Measurements from ENCODE around the gene VASH1. TPM values are rescaled to one million over a fixed set of nuclear protein-coding genes. Genes with fewer than 3 reads are reported as not detected.

The VASH1 gene
- total and polyA plus RNA-seq, 2 of the 13 experiments (the other 11 are each of a cell fraction or from before 2014, with no cell fraction given): 0.11 to 0.24 TPM

DNA sequence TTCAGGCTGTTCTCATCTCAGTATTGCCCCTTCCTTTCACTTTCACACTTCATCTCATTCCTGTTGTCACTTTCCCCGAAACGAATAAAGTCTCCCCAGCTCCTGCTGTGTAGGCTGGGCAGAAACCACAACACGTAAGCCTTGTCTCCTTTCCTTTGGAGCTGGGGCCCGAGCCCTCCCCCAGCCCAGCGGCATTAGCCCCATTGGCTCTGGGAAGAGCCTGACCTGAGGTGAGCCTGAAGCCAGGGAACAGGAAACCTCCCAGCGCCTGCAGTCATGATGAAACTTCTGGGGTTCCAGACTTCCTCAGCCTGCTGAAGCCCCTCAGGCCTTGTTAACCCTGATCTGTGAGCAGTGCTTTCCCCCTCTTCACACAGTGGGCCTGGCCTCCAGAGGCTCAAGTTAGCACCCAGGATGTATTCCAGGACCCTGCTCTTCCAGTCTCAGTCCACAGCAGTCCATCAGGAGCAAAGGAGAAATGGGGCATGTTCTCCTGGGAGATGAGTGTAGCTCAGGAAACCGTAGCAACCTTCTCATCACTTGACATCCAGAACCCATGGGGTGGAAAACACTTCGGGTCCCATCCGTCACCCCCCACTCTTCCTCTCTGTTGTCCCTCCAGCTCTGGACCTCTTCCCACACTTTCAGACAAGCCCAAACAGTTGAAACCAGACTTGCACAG, 21.8 kb downstream of the VASH1 start:
- intact Hi-C loops (cut with micrococcal nuclease; ENCODE audit: unreplicated experiment): no loop called here
- POLR2A ChIA-PET: no interaction called here

More for the DNA sequence above, 21.8 kb downstream of the VASH1 start:
- no peak for FAIRE-seq
- no peak overlapping the region for H2AFZ ChIP-seq (ENCODE audit: low read length)
- WGBS (ENCODE audit: low lambda C conversion rate): 92% methylated on average over 7 of the region's 9 CpGs
- no peak overlapping the region for H3K27ac ChIP-seq (ENCODE audit: extremely low read length, insufficient read depth, low read length)
- H3K9ac ChIP-seq (ENCODE audit: insufficient read depth, low read depth, low read length): no peak overlapping the region
- no TSS peak for BruUV-seq (replicated peaks)
- no peaks in the 10 kb centered on the region for H3K9me3 ChIP-seq (ENCODE audit: low read length)
- in situ Hi-C loops (cut with HindIII; ENCODE audit: extremely low pct_ligation_motif_present, low pct_unique_long_range_greater_than_20kb): loop anchor here (5.0 kb wide), 1 partner anchor 71 kb away; no protein-coding TSS in a partner anchor
- H3K36me3 ChIP-seq (replicated peaks in 1 of 2; ENCODE audit: control insufficient read depth in 1 of 2, insufficient read depth in 2 of 2, low read length in 2 of 2): peaks cover 9 to 25% of the 10 kb centered on the region in 2 experiments; a peak in 4 of 5 replicates
- no peak for DNase-seq (ENCODE audit: low spot score)
- peaks cover 4% of the 10 kb centered on the region; the same call in 1 of the 2 replicates for H4K20me1 ChIP-seq (ENCODE audit: insufficient read depth, low read length)
- CTCF ChIA-PET (ENCODE audit: low intra/inter-chr PET ratio, low total read pairs): interaction anchor here (2.3 kb wide), 1 partner anchor 73 kb away, joined by 38 read pairs; no protein-coding TSS in a partner anchor
- H3K79me2 ChIP-seq (ENCODE audit: insufficient read depth, low read length): no peaks in the 10 kb centered on the region
- no peaks in the 10 kb centered on the region for H3K27me3 ChIP-seq (ENCODE audit: control insufficient read depth in 1 of 2, insufficient read depth in 2 of 2, low read length in 2 of 2)
- no peaks in the 10 kb centered on the region for H3K4me1 ChIP-seq (ENCODE audit: insufficient read depth, low read length)
- H3K4me3 ChIP-seq (replicated peaks in 1 of 3; ENCODE audit: insufficient read depth in 1 of 3, low read depth in 2 of 3, low read length in 3 of 3): no peak overlapping the region
- no peak overlapping the region for H3K4me2 ChIP-seq (ENCODE audit: low read depth, low read length)
- TF ChIP-seq ZNF292 (CRISPR knock-in tag; IDR thresholded peaks at IDR 0.05; ENCODE audit: borderline replicate concordance, low read depth) (no peak), SIN3A (IDR thresholded peaks at IDR 0.05; ENCODE audit: borderline replicate concordance, low read depth, low read length) (no peak), EEA1 (CRISPR knock-in tag; IDR thresholded peaks at IDR 0.05; ENCODE audit: borderline replicate concordance) (no peak), KDM1A (CRISPR knock-in tag; IDR thresholded peaks at IDR 0.05) (no peak), RFX1 (IDR thresholded peaks at IDR 0.05) (no peak), NFKB2 (CRISPR knock-in tag; IDR thresholded peaks at IDR 0.05; ENCODE audit: borderline replicate concordance) (no peak), EP300 (IDR thresholded peaks at IDR 0.05; ENCODE audit: low read depth in 2 of 2, low read length in 2 of 2) (no peak), EP300 (CRISPR knock-in tag; IDR thresholded peaks at IDR 0.05; ENCODE audit: borderline replicate concordance) (no peak), CTCF (CRISPR knock-in tag; IDR thresholded peaks at IDR 0.05) (no peak), E2F1 (CRISPR knock-in tag; IDR thresholded peaks at IDR 0.05) (no peak), PRMT3 (CRISPR knock-in tag; IDR thresholded peaks at IDR 0.05; ENCODE audit: borderline replicate concordance, low read depth) (no peak), SIN3B (IDR thresholded peaks at IDR 0.05; ENCODE audit: low read length) (no peak), ZNF224 (CRISPR knock-in tag; IDR thresholded peaks at IDR 0.05) (no peak), FOXP1 (IDR thresholded peaks at IDR 0.05) (no peak), FOXP1 (CRISPR knock-in tag; IDR thresholded peaks at IDR 0.05) (no peak)
- TF ChIP-seq, protein P1, sequence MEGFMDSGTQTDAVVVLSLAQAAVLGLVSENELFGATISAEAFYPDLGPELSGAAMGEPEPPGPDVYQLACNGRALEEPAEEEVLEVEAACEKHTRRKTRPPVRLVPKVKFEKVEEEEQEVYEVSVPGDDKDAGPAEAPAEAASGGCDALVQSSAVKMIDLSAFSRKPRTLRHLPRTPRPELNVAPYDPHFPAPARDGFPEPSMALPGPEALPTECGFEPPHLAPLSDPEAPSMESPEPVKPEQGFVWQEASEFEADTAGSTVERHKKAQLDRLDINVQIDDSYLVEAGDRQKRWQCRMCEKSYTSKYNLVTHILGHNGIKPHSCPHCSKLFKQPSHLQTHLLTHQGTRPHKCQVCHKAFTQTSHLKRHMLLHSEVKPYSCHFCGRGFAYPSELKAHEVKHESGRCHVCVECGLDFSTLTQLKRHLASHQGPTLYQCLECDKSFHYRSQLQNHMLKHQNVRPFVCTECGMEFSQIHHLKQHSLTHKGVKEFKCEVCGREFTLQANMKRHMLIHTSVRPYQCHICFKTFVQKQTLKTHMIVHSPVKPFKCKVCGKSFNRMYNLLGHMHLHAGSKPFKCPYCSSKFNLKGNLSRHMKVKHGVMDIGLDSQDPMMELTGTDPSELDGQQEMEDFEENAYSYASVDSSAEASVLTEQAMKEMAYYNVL (CRISPR knock-in tag; IDR thresholded peaks at IDR 0.05; ENCODE audit: borderline replicate concordance): no peak
- TF ChIP-seq, protein P2, sequence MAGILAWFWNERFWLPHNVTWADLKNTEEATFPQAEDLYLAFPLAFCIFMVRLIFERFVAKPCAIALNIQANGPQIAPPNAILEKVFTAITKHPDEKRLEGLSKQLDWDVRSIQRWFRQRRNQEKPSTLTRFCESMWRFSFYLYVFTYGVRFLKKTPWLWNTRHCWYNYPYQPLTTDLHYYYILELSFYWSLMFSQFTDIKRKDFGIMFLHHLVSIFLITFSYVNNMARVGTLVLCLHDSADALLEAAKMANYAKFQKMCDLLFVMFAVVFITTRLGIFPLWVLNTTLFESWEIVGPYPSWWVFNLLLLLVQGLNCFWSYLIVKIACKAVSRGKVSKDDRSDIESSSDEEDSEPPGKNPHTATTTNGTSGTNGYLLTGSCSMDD (CRISPR knock-in tag; IDR thresholded peaks at IDR 0.05): no peak
- TF ChIP-seq, protein P3, sequence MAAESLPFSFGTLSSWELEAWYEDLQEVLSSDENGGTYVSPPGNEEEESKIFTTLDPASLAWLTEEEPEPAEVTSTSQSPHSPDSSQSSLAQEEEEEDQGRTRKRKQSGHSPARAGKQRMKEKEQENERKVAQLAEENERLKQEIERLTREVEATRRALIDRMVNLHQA (CRISPR knock-in tag; IDR thresholded peaks at IDR 0.05): no peak
- no peak for ATAC-seq
